Smooth muscle cell (in vitro differentiated cells): ENCODE results near the gene MTURN. TPM values are rescaled to one million over a fixed set of nuclear protein-coding genes. Genes with fewer than 3 reads are reported as not detected.

Experiments used
- DNase-seq: peaks from one replicate; lab custom pipeline; 2025; ENCODE audit not compliant: unreplicated experiment; lab: John Stamatoyannopoulos, UW
- H2AFZ ChIP-seq: fragments of 200-600 bp; sonication (generic); 2 replicates; pipeline ENCODE4 v1.6.0; 2016; ENCODE audit warnings: antibody characterized with exemption, low read depth, mild to moderate bottlenecking
- H3F3A ChIP-seq: fragments of 200-600 bp; sonication (generic); 2 replicates; pipeline ENCODE4 v1.6.0; 2017; ENCODE audit warnings: antibody characterized with exemption, low read depth
- H3K27ac ChIP-seq: fragments of 200-600 bp; sonication (generic); 2 replicates; pipeline ENCODE4 v1.5.1; 2016; ENCODE audit warnings: low read depth, mild to moderate bottlenecking
- H3K27me3 ChIP-seq: fragments of 200-600 bp; sonication (generic); 2 replicates; pipeline ENCODE4 v1.6.1; 2016; ENCODE audit warnings: low read depth, mild to moderate bottlenecking
- H3K36me3 ChIP-seq: fragments of 200-600 bp; sonication (generic); 2 replicates; pipeline ENCODE4 v1.5.1; 2016; ENCODE audit warnings: low read depth
- H3K4me1 ChIP-seq: fragments of 200-600 bp; sonication (generic); 2 replicates; pipeline ENCODE4 v1.5.1; 2016; ENCODE audit warnings: low read depth
- H3K4me2 ChIP-seq: fragments of 200-600 bp; sonication (generic); 2 replicates; pipeline ENCODE4 v1.6.0; 2016; ENCODE audit warnings: mild to moderate bottlenecking
- H3K4me3 ChIP-seq: fragments of 200-600 bp; sonication (generic); 2 replicates; pipeline ENCODE4 v1.5.1; 2016; ENCODE audit warnings: mild to moderate bottlenecking
- H3K79me2 ChIP-seq: fragments of 200-600 bp; sonication (generic); 2 replicates; pipeline ENCODE4 v1.6.0; 2016; ENCODE audit warnings: low read depth, mild to moderate bottlenecking
- H3K9ac ChIP-seq: fragments of 200-600 bp; sonication (generic); 2 replicates; pipeline ENCODE4 v1.6.0; 2016; ENCODE audit warnings: low read depth
- H3K9me3 ChIP-seq: fragments of 200-600 bp; sonication (generic); replicated peaks from 2 replicates; pipeline ENCODE4 v1.5.1; 2016; ENCODE audit warnings: low read depth
- H4K20me1 ChIP-seq: fragments of 200-600 bp; sonication (generic); 2 replicates; pipeline ENCODE4 v1.6.0; 2016; ENCODE audit warnings: low read depth
- CTCF ChIP-seq: fragments of 200-600 bp; sonication (generic); IDR thresholded peaks from 2 replicates; pipeline ENCODE4 v1.5.1; 2017; ENCODE audit warnings: borderline replicate concordance, mild to moderate bottlenecking, antibody characterized with exemption; ENCODE audit not compliant: insufficient read depth, poor library complexity, severe bottlenecking
- WGBS: methylation state at CpG from one replicate; pipeline ENCODE4 v1.1.7; 2016; ENCODE audit warnings: low lambda C conversion rate; 5-methylcytosine and 5-hydroxymethylcytosine counted together
- polyA plus RNA-seq: library from polyadenylated mRNA; unstranded; fragments of >200 nt; fragmentation: Nextera tagmentation; extraction: Ambion mirVana; gene quantifications from 2 replicates; pipeline ENCODE4 v1.2.1, GENCODE V29; 2016
- total RNA-seq: library from RNA; depleted of rRNA; stranded (reverse); fragments of >200 nt; gene quantifications from 2 replicates; pipeline ENCODE4 v1.2.3, GENCODE V29; 2014

MTURN gene
- total and polyA plus RNA-seq, 2 experiments from 2014 or later = 3.1 to 3.9 TPM

GRCh38 chr7:30168835-30169573 is 34.2 kb downstream of the MTURN start:
- peak overlapping the region; percentile 87 for H3K27ac ChIP-seq
- H3K4me1 ChIP-seq = peaks cover 10% of the 10 kb centered on the region
- H2AFZ ChIP-seq = peak overlapping the region; percentile 15
- no peaks in the 10 kb centered on the region for H3K36me3 ChIP-seq
- H3K9me3 ChIP-seq = no peaks in the 10 kb centered on the region
- no peaks in the 10 kb centered on the region for H4K20me1 ChIP-seq
- peak overlapping the region; percentile 70 for H3K9ac ChIP-seq
- peak; percentile 24 for DNase-seq
- TF ChIP-seq CTCF = no peak
- peaks cover 5% of the 10 kb centered on the region for H3F3A ChIP-seq
- H3K27me3 ChIP-seq = no peaks in the 10 kb centered on the region
- H3K4me3 ChIP-seq = no peak overlapping the region
- 17% methylated on average over 16 of the region's 16 CpGs for WGBS
- no peaks in the 10 kb centered on the region for H3K79me2 ChIP-seq
- peak overlapping the region; percentile 72 for H3K4me2 ChIP-seq

DNA sequence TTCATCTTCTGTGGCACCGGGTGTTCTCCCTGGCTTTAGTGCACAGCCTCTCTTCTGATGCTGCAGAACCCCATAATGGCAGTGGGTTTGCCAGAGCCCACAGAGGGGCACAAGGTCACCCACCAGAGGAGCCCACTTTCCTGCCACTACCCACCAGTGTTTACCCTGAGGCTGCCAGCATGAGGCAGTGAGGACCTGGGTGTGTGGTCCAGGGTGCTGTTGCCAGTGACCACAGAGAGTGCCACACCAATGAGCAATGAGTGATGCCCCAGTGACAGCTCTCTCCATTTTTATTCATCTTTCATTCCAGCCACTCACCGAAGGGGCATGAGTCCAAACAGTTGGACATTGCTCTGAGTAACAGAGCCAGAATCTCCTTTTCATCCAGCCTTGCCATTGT is 34.8 kb downstream of the MTURN start:
- no peaks in the 10 kb centered on the region for H3K36me3 ChIP-seq
- H3K4me2 ChIP-seq = peak overlapping the region; percentile 15
- no peaks in the 10 kb centered on the region for H3K9me3 ChIP-seq
- H2AFZ ChIP-seq = no peak overlapping the region
- no peaks in the 10 kb centered on the region for H3K27me3 ChIP-seq
- H3K4me3 ChIP-seq = no peak overlapping the region
- peak overlapping the region; percentile 87 for H3K27ac ChIP-seq
- H3K79me2 ChIP-seq = no peaks in the 10 kb centered on the region
- no peak for DNase-seq
- H4K20me1 ChIP-seq = no peaks in the 10 kb centered on the region
- no peak for TF ChIP-seq CTCF
- peak overlapping the region; percentile 59 for H3K9ac ChIP-seq
- H3F3A ChIP-seq = peaks cover 5% of the 10 kb centered on the region
- H3K4me1 ChIP-seq = peaks cover 7% of the 10 kb centered on the region
- 67% methylated on average over 2 of the region's 2 CpGs for WGBS

DNA sequence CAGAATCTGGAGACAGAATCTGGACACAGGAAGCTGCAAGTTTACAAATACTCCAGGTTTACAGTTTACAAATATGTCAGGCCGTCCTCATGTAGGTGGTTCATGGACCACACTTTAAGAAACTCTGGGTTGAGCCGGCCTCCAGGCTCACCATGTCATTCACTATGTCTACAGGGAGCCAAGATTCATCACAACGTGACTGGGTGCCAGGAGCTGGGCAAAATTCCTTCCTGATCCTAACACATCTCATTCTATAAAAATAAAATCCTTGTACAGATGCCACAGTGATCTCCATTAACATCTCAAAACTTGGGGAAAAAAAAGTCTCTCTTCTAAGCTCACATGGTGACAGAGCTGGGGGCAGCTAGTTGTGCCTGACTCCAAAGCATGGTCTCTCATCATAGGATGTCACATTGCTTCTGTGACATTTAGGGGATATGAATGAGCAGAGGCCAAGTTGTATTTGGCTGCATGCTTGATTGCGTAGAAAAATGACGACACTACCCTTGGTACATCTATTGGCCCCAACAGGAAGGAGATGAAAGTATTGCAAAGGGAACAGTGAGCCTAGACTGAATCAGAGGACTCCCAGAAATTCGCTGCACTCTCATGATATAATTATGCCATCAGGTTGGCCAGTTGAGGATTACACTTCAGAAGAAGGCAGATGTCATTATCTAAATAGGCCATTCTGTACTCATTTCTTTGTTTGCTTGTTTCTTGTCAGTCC is 35.9 kb downstream of the MTURN start:
- Histone ChIP-seq H3K4me2 (no peak overlapping the region), H3K27ac (no peak overlapping the region), H3K9ac (no peak overlapping the region), H3F3A (peaks cover 5% of the 10 kb centered on the region), H3K4me3 (no peak overlapping the region), H3K9me3 (no peaks in the 10 kb centered on the region), H2AFZ (no peak overlapping the region), H3K27me3 (no peaks in the 10 kb centered on the region), H3K79me2 (no peaks in the 10 kb centered on the region), H3K4me1 (peaks cover 7% of the 10 kb centered on the region), H4K20me1 (no peaks in the 10 kb centered on the region), H3K36me3 (no peaks in the 10 kb centered on the region)
- TF ChIP-seq CTCF = no peak
- DNase-seq = no peak
- WGBS = 94% methylated on average over 6 of the region's 6 CpGs
